OCI-LY3 (cell line): Measurements from ENCODE around the gene SKIL.

Experiments
- CTCF ChIP-seq: fragments of 200-600, 300-600 bp; sonication (generic); IDR thresholded peaks from 2 replicates; pipeline ENCODE4 v1.5.1; 2014; ENCODE audit warnings: antibody characterized with exemption, low read length, low read depth
- EZH2phosphoT487 ChIP-seq: fragments of 200-600 bp; shearing (Covaris generic); IDR thresholded peaks from 2 replicates; pipeline ENCODE4 v1.6.1; 2018; ENCODE audit warnings: antibody characterized with exemption, mixed run types, low read depth

- peak; percentile 45; the same call in 1 of the 2 replicates for TF ChIP-seq CTCF
- no peak for TF ChIP-seq EZH2phosphoT487
Observed at GRCh38 chr3:170368921-170369320, 11.4 kb downstream of the SKIL start.
